ENCODE measurements around the gene HIC1. TPM values are rescaled to one million over a fixed set of nuclear protein-coding genes. Genes with fewer than 3 reads are reported as not detected.

The HIC1 gene
- polyA plus RNA-seq, 1 experiment: 15.1 TPM

GRCh38 chr17:2017274-2017941, 37.5 kb upstream of the HIC1 start:
- H3K27me3 ChIP-seq (ENCODE audit: control insufficient read depth, insufficient read depth, low read length): peaks cover 22% of the 10 kb centered on the region
- no peak overlapping the region for H3K4me3 ChIP-seq (ENCODE audit: low read depth, low read length)
- ChIA-PET POLR2A (no interaction called here), CTCF (interaction anchor here (1.1 to 1.5 kb wide), 2 partner anchors 9 to 135 kb away, joined by 3 read pairs; no protein-coding TSS in a partner anchor)
- TF ChIP-seq CTCF (IDR thresholded peaks at IDR 0.05; ENCODE audit: insufficient read depth, low read depth, low read length): no peak
- DNase-seq (ENCODE audit: low read depth): no peak
- no peaks in the 10 kb centered on the region for H3K36me3 ChIP-seq (ENCODE audit: control insufficient read depth, insufficient read depth, low read length)

GRCh38 chr17:2018716-2019510, 36.0 kb upstream of the HIC1 start:
- CTCF ChIA-PET: interaction anchor here (0.5 to 2.7 kb wide), 2 partner anchors 110 to 189 kb away, joined by 3 to 9 read pairs; partner anchors contain the start of gene RPA1
- DNase-seq (ENCODE audit: low read depth): no peak
- peaks cover 28% of the 10 kb centered on the region for H3K27me3 ChIP-seq (ENCODE audit: control insufficient read depth, insufficient read depth, low read length)
- no peaks in the 10 kb centered on the region for H3K36me3 ChIP-seq (ENCODE audit: control insufficient read depth, insufficient read depth, low read length)
- TF ChIP-seq CTCF (IDR thresholded peaks at IDR 0.05; ENCODE audit: insufficient read depth, low read depth, low read length): no peak
- no peak overlapping the region for H3K4me3 ChIP-seq (ENCODE audit: low read depth, low read length)
- POLR2A ChIA-PET: no interaction called here

- Histone ChIP-seq H3K4me3 (ENCODE audit: low read depth, low read length) (no peak overlapping the region), H3K36me3 (ENCODE audit: control insufficient read depth, insufficient read depth, low read length) (no peaks in the 10 kb centered on the region), H3K27me3 (ENCODE audit: control insufficient read depth, insufficient read depth, low read length) (peaks cover 33% of the 10 kb centered on the region)
- no peak for TF ChIP-seq CTCF (IDR thresholded peaks at IDR 0.05; ENCODE audit: insufficient read depth, low read depth, low read length)
- ChIA-PET POLR2A (interaction anchor here (0.5 kb wide), 1 partner anchor 24 kb away, joined by 11 read pairs; no protein-coding TSS in a partner anchor), CTCF (interaction anchor here (0.5 to 2.7 kb wide), 3 partner anchors 9 to 190 kb away, joined by 3 to 9 read pairs (median 3); partner anchors contain the start of gene RPA1)
- DNase-seq (ENCODE audit: low read depth): no peak
Observed at GRCh38 chr17:2019723-2020122, 35.2 kb upstream of the HIC1 start.

- ChIA-PET CTCF (interaction anchor here (1.2 to 2.7 kb wide), 2 partner anchors 8 to 112 kb away, joined by 3 to 9 read pairs; no protein-coding TSS in a partner anchor), POLR2A (no interaction called here)
- H3K27me3 ChIP-seq (ENCODE audit: control insufficient read depth, insufficient read depth, low read length): peaks cover 33% of the 10 kb centered on the region
- no peak overlapping the region for H3K4me3 ChIP-seq (ENCODE audit: low read depth, low read length)
- H3K36me3 ChIP-seq (ENCODE audit: control insufficient read depth, insufficient read depth, low read length): no peaks in the 10 kb centered on the region
- no peak for DNase-seq (ENCODE audit: low read depth)
- TF ChIP-seq CTCF (IDR thresholded peaks at IDR 0.05; ENCODE audit: insufficient read depth, low read depth, low read length): no peak
Observed at GRCh38 chr17:2020721-2021120, 34.2 kb upstream of the HIC1 start.

GRCh38 chr17:2022647-2023240, 32.2 kb upstream of the HIC1 start:
- POLR2A ChIA-PET: no interaction called here
- Histone ChIP-seq H3K27me3 (ENCODE audit: control insufficient read depth, insufficient read depth, low read length) (peaks cover 31% of the 10 kb centered on the region), H3K36me3 (ENCODE audit: control insufficient read depth, insufficient read depth, low read length) (no peaks in the 10 kb centered on the region), H3K4me3 (ENCODE audit: low read depth, low read length) (no peak overlapping the region)
- no peak for DNase-seq (ENCODE audit: low read depth)
- no peak for TF ChIP-seq CTCF (IDR thresholded peaks at IDR 0.05; ENCODE audit: insufficient read depth, low read depth, low read length)
- CTCF ChIA-PET: interaction anchor here (1.0 to 4.8 kb wide), 4 partner anchors 9 to 139 kb away, joined by 3 to 123 read pairs (median 4); no protein-coding TSS in a partner anchor

All from BJ (cell line).